OCI-LY1 (cell line): Measurements from ENCODE around the gene TMEM19.
A peak's percentile ranks its signal among the peaks of the same experiment; 100 is the strongest.

Source experiments
- H2AFZ ChIP-seq: fragments of 200-600 bp; sonication (generic), shearing (Covaris generic); 2 replicates; pipeline ENCODE4 v1.6.0; 2014; ENCODE audit warnings: antibody characterized with exemption, mild to moderate bottlenecking, low read length
- H3F3A ChIP-seq: fragments of 200-600 bp; sonication (generic), shearing (Covaris generic); 2 replicates; pipeline ENCODE4 v1.6.0; 2014; ENCODE audit warnings: mild to moderate bottlenecking, antibody characterized with exemption, low read length, moderate library complexity; ENCODE audit not compliant: insufficient read depth
- H3K27ac ChIP-seq: fragments of 200-600 bp; sonication (generic); 2 replicates; pipeline ENCODE4 v1.5.1; 2014; ENCODE audit warnings: low read length, mixed run types, mild to moderate bottlenecking, low read depth; ENCODE audit not compliant: poor library complexity, severe bottlenecking
- H3K27me3 ChIP-seq: fragments of 200-600 bp; sonication (generic); 2 replicates; pipeline ENCODE4 v1.6.0; 2014; ENCODE audit warnings: antibody characterized with exemption, mild to moderate bottlenecking, low read length, moderate library complexity; ENCODE audit not compliant: insufficient read depth
- H3K36me3 ChIP-seq: fragments of 200-600 bp; sonication (generic); 2 replicates; pipeline ENCODE4 v1.6.1; 2014; ENCODE audit warnings: mild to moderate bottlenecking, antibody characterized with exemption, low read length, moderate library complexity, mixed read lengths; ENCODE audit not compliant: insufficient read depth
- H3K4me1 ChIP-seq: fragments of 200-600 bp; sonication (generic); 2 replicates; pipeline ENCODE4 v1.5.1; 2014; ENCODE audit warnings: mild to moderate bottlenecking, low read length, moderate library complexity; ENCODE audit not compliant: insufficient read depth, severe bottlenecking
- H3K4me2 ChIP-seq: fragments of 200-600 bp; sonication (generic), shearing (Covaris generic); 2 replicates; pipeline ENCODE4 v1.6.1; 2014; ENCODE audit warnings: low read length
- H3K4me3 ChIP-seq: fragments of 200-600 bp; sonication (generic); 2 replicates; pipeline ENCODE4 v1.5.1; 2014; ENCODE audit warnings: low read length, low read depth, mild to moderate bottlenecking, mixed read lengths; ENCODE audit not compliant: poor library complexity, severe bottlenecking
- H3K79me2 ChIP-seq: fragments of 200-600 bp; shearing (Covaris generic); 2 replicates; pipeline ENCODE4 v1.6.1; 2016; ENCODE audit warnings: mixed run types, low read length, mixed read lengths; ENCODE audit not compliant: insufficient read depth
- H3K9ac ChIP-seq: fragments of 200-600 bp; sonication (generic), shearing (Covaris generic); 2 replicates; pipeline ENCODE4 v1.6.1; 2014; ENCODE audit warnings: mild to moderate bottlenecking, low read length, mixed read lengths
- H3K9me2 ChIP-seq: fragments of 200-600 bp; sonication (generic), shearing (Covaris generic); 2 replicates; pipeline ENCODE4 v1.6.1; 2014; ENCODE audit warnings: low read depth, mild to moderate bottlenecking, low read length, mixed read lengths
- H3K9me3 ChIP-seq: fragments of 200-600 bp; shearing (Covaris generic); 2 replicates; pipeline ENCODE4 v1.6.1; 2014; ENCODE audit warnings: low read length, mixed read lengths
- H4K20me1 ChIP-seq: fragments of 200-600 bp; sonication (generic), shearing (Covaris generic); 2 replicates; pipeline ENCODE4 v1.6.0; 2016; ENCODE audit warnings: mild to moderate bottlenecking, low read length; ENCODE audit not compliant: insufficient read depth
- CTCF ChIP-seq: fragments of 200-600 bp; sonication (generic), shearing (Covaris generic); IDR thresholded peaks from 2 replicates; pipeline ENCODE4 v1.5.1; 2017; ENCODE audit warnings: mild to moderate bottlenecking, antibody characterized with exemption, low read length, moderate library complexity, mixed read lengths
- EZH2 ChIP-seq: fragments of 200-600 bp; sonication (generic), shearing (Covaris generic); IDR thresholded peaks from 2 replicates; pipeline ENCODE4 v1.8.0; 2017; ENCODE audit warnings: borderline replicate concordance, mixed run types, mild to moderate bottlenecking, antibody characterized with exemption, low read length, moderate library complexity, mixed read lengths

Gene TMEM19

GRCh38 chr12:71639341-71639760 is 46.5 kb upstream of the TMEM19 start:
- no peaks in the 10 kb centered on the region for H3K4me1 ChIP-seq
- TF ChIP-seq EZH2 (no peak), CTCF (peak; percentile 56)
- H4K20me1 ChIP-seq: no peaks in the 10 kb centered on the region
- no peak overlapping the region for H2AFZ ChIP-seq
- no peak overlapping the region for H3K4me2 ChIP-seq
- no peak overlapping the region for H3K9ac ChIP-seq
- H3K79me2 ChIP-seq: no peaks in the 10 kb centered on the region
- H3K9me2 ChIP-seq: no peaks in the 10 kb centered on the region
- H3K4me3 ChIP-seq: no peak overlapping the region
- peaks cover 4% of the 10 kb centered on the region; the same call in 1 of the 2 replicates for H3F3A ChIP-seq
- no peaks in the 10 kb centered on the region for H3K9me3 ChIP-seq
- peaks cover 81% of the 10 kb centered on the region for H3K36me3 ChIP-seq
- no peaks in the 10 kb centered on the region for H3K27me3 ChIP-seq
- no peak overlapping the region for H3K27ac ChIP-seq

- H3K4me2 ChIP-seq: no peak overlapping the region
- no peak overlapping the region for H3K4me3 ChIP-seq
- H3F3A ChIP-seq: peaks cover 4% of the 10 kb centered on the region; the same call in 1 of the 2 replicates
- H3K9ac ChIP-seq: no peak overlapping the region
- no peak overlapping the region for H3K27ac ChIP-seq
- no peaks in the 10 kb centered on the region for H3K9me2 ChIP-seq
- no peak overlapping the region for H2AFZ ChIP-seq
- H3K9me3 ChIP-seq: no peaks in the 10 kb centered on the region
- H3K79me2 ChIP-seq: no peaks in the 10 kb centered on the region
- H4K20me1 ChIP-seq: no peaks in the 10 kb centered on the region
- H3K36me3 ChIP-seq: peaks cover 81% of the 10 kb centered on the region
- H3K27me3 ChIP-seq: no peaks in the 10 kb centered on the region
- TF ChIP-seq CTCF (no peak), EZH2 (no peak)
- no peaks in the 10 kb centered on the region for H3K4me1 ChIP-seq
Observed at GRCh38 chr12:71640316-71640715, 45.6 kb upstream of the TMEM19 start.

GRCh38 chr12:71641390-71641789 is 44.5 kb upstream of the TMEM19 start:
- Histone ChIP-seq H2AFZ (no peak overlapping the region), H3K27me3 (no peaks in the 10 kb centered on the region), H3K9me2 (no peaks in the 10 kb centered on the region), H3K4me1 (no peaks in the 10 kb centered on the region), H4K20me1 (no peaks in the 10 kb centered on the region), H3K36me3 (peaks cover 80% of the 10 kb centered on the region), H3K4me3 (no peak overlapping the region), H3K9ac (no peak overlapping the region), H3K27ac (no peak overlapping the region), H3K9me3 (no peaks in the 10 kb centered on the region), H3F3A (peaks cover 4% of the 10 kb centered on the region; the same call in 1 of the 2 replicates), H3K79me2 (no peaks in the 10 kb centered on the region), H3K4me2 (no peak overlapping the region)
- TF ChIP-seq EZH2 (no peak), CTCF (no peak)
